IPS DF 6.9 (cell line): Measurements from ENCODE around the gene SLCO3A1.

Source experiments
- DNase-seq: peaks from one replicate; pipeline ENCODE4 v3.0.0-alpha.2; 2013; ENCODE audit warnings: low read depth, low spot score
- H3K27ac ChIP-seq: one replicate; pipeline ENCODE4 v1.5.1; 2013; ENCODE audit warnings: low read length, control low read depth
- H3K27me3 ChIP-seq: 2 replicates; pipeline ENCODE4 v1.6.1; 2013; ENCODE audit warnings: mild to moderate bottlenecking, low read length; ENCODE audit not compliant: control insufficient read depth, insufficient read depth
- H3K36me3 ChIP-seq: 2 replicates; pipeline ENCODE4 v1.6.1; 2013; ENCODE audit warnings: low read length; ENCODE audit not compliant: control insufficient read depth, insufficient read depth
- H3K4me1 ChIP-seq: 2 replicates; pipeline ENCODE4 v1.6.1; 2013; ENCODE audit warnings: low read length; ENCODE audit not compliant: control insufficient read depth, insufficient read depth
- H3K4me3 ChIP-seq: 2 replicates; pipeline ENCODE4 v1.5.1; 2013; ENCODE audit warnings: mild to moderate bottlenecking, low read length
- H3K9me3 ChIP-seq: 2 replicates; pipeline ENCODE4 v1.6.1; 2013; ENCODE audit warnings: low read length, inconsistent platforms; ENCODE audit not compliant: control insufficient read depth, insufficient read depth
- whole genome bisulfite sequencing: extraction: QIAGEN DNeasy Blood & Tissue Kit; methylation state at CpG from one replicate; pipeline ENCODE4 v1.1.7; 2013; ENCODE audit warnings: mixed read lengths, missing lambda C conversion rate; ENCODE audit not compliant: insufficient read length, insufficient coverage; 5-methylcytosine and 5-hydroxymethylcytosine counted together

Gene SLCO3A1

GRCh38 chr15:91946075-91946474 lies 92.6 kb downstream of the SLCO3A1 start:
- no peak for DNase-seq
- Histone ChIP-seq H3K27ac (no peak overlapping the region), H3K4me3 (no peak overlapping the region), H3K4me1 (peaks cover 16% of the 10 kb centered on the region), H3K9me3 (no peaks in the 10 kb centered on the region), H3K36me3 (no peaks in the 10 kb centered on the region), H3K27me3 (no peaks in the 10 kb centered on the region)
- WGBS: no CpG with 5 or more reads among the region's 6 CpGs

GRCh38 chr15:91946581-91947292 lies 93.2 kb downstream of the SLCO3A1 start:
- no peak overlapping the region for H3K27ac ChIP-seq
- H3K4me1 ChIP-seq: peaks cover 15% of the 10 kb centered on the region
- no peak for DNase-seq
- no peaks in the 10 kb centered on the region for H3K36me3 ChIP-seq
- no peaks in the 10 kb centered on the region for H3K9me3 ChIP-seq
- no peaks in the 10 kb centered on the region for H3K27me3 ChIP-seq
- no CpG with 5 or more reads among the region's 16 CpGs for WGBS
- H3K4me3 ChIP-seq: no peak overlapping the region

GRCh38 chr15:91947293-91947679 lies 93.8 kb downstream of the SLCO3A1 start:
- DNase-seq: no peak
- no peaks in the 10 kb centered on the region for H3K9me3 ChIP-seq
- no CpG with 5 or more reads among the region's 7 CpGs for WGBS
- no peaks in the 10 kb centered on the region for H3K27me3 ChIP-seq
- no peak overlapping the region for H3K27ac ChIP-seq
- no peak overlapping the region for H3K4me3 ChIP-seq
- no peaks in the 10 kb centered on the region for H3K36me3 ChIP-seq
- H3K4me1 ChIP-seq: peaks cover 15% of the 10 kb centered on the region

- H3K4me1 ChIP-seq: peaks cover 15% of the 10 kb centered on the region
- H3K36me3 ChIP-seq: no peaks in the 10 kb centered on the region
- WGBS: no CpG with 5 or more reads among the region's 19 CpGs
- H3K27me3 ChIP-seq: no peaks in the 10 kb centered on the region
- H3K4me3 ChIP-seq: no peak overlapping the region
- peak; percentile 45 for DNase-seq
- no peaks in the 10 kb centered on the region for H3K9me3 ChIP-seq
- no peak overlapping the region for H3K27ac ChIP-seq
Observed at GRCh38 chr15:91947683-91948608, 94.4 kb downstream of the SLCO3A1 start.

- H3K27ac ChIP-seq: no peak overlapping the region
- no peaks in the 10 kb centered on the region for H3K27me3 ChIP-seq
- WGBS: no CpG with 5 or more reads among the region's 8 CpGs
Observed at GRCh38 chr15:91949361-91949760, 95.9 kb downstream of the SLCO3A1 start.

GRCh38 chr15:91950054-91950453 lies 96.5 kb downstream of the SLCO3A1 start:
- no peak for DNase-seq
- H3K27ac ChIP-seq: no peak overlapping the region
- no peak overlapping the region for H3K4me3 ChIP-seq

More at GRCh38 chr15:91949361-91949760, 95.9 kb downstream of the SLCO3A1 start:
- H3K36me3 ChIP-seq: no peaks in the 10 kb centered on the region
- DNase-seq: no peak
- no peaks in the 10 kb centered on the region for H3K9me3 ChIP-seq
- H3K4me3 ChIP-seq: no peak overlapping the region
- peaks cover 13% of the 10 kb centered on the region for H3K4me1 ChIP-seq

GRCh38 chr15:91950631-91951329 lies 97.3 kb downstream of the SLCO3A1 start:
- Histone ChIP-seq H3K27me3 (no peaks in the 10 kb centered on the region), H3K9me3 (no peaks in the 10 kb centered on the region), H3K4me3 (no peak overlapping the region), H3K27ac (no peak overlapping the region), H3K4me1 (peaks cover 13% of the 10 kb centered on the region), H3K36me3 (no peaks in the 10 kb centered on the region)
- no CpG with 5 or more reads among the region's 2 CpGs for WGBS
- DNase-seq: no peak

More at GRCh38 chr15:91950054-91950453, 96.5 kb downstream of the SLCO3A1 start:
- H3K27me3 ChIP-seq: no peaks in the 10 kb centered on the region
- H3K36me3 ChIP-seq: no peaks in the 10 kb centered on the region
- WGBS: no CpG with 5 or more reads among the region's 4 CpGs
- H3K9me3 ChIP-seq: no peaks in the 10 kb centered on the region
- H3K4me1 ChIP-seq: peaks cover 13% of the 10 kb centered on the region

GRCh38 chr15:91952216-91952615 lies 98.7 kb downstream of the SLCO3A1 start:
- no peak overlapping the region for H3K4me3 ChIP-seq
- DNase-seq: no peak
- no peak overlapping the region for H3K27ac ChIP-seq
- no CpG with 5 or more reads among the region's 1 CpG for WGBS
- peaks cover 13% of the 10 kb centered on the region; the same call in 1 of the 2 replicates for H3K4me1 ChIP-seq
- H3K9me3 ChIP-seq: no peaks in the 10 kb centered on the region
- H3K36me3 ChIP-seq: no peaks in the 10 kb centered on the region
- no peaks in the 10 kb centered on the region for H3K27me3 ChIP-seq

GRCh38 chr15:91953432-91953831 lies 99.9 kb downstream of the SLCO3A1 start:
- H3K4me1 ChIP-seq: peaks cover 8% of the 10 kb centered on the region; the same call in 1 of the 2 replicates
- WGBS: no CpG with 5 or more reads among the region's 7 CpGs
- no peak for DNase-seq

GRCh38 chr15:91954292-91954691 lies 100.8 kb downstream of the SLCO3A1 start:
- Histone ChIP-seq H3K9me3 (no peaks in the 10 kb centered on the region), H3K36me3 (no peaks in the 10 kb centered on the region), H3K4me1 (peaks cover 5% of the 10 kb centered on the region; the same call in 1 of the 2 replicates), H3K27me3 (no peaks in the 10 kb centered on the region), H3K4me3 (no peak overlapping the region), H3K27ac (no peak overlapping the region)
- no peak for DNase-seq
- WGBS: no CpG with 5 or more reads among the region's 7 CpGs

More at GRCh38 chr15:91953432-91953831, 99.9 kb downstream of the SLCO3A1 start:
- Histone ChIP-seq H3K27ac (no peak overlapping the region), H3K9me3 (no peaks in the 10 kb centered on the region), H3K36me3 (no peaks in the 10 kb centered on the region), H3K27me3 (no peaks in the 10 kb centered on the region), H3K4me3 (no peak overlapping the region)
